Gastroesophageal sphincter (tissue), 3 donors: Measurements from ENCODE around the gene NAT9.

ENCODE experiments used
- EP300 ChIP-seq: sonication (generic); formaldehyde crosslinking; IDR thresholded peaks from one replicate; pipeline ENCODE4 v1.6.1; 2017; ENCODE audit warnings: antibody characterized with exemption, mild to moderate bottlenecking
- TF ChIP-seq, protein P1 (sequence below), 4 experiments: fragments of 200-600 bp in 2 of 4; fragments of 450-650 bp in 2 of 4; sonication (generic) in 1 of 4; IDR thresholded peaks; one replicate each; pipeline ENCODE4 v1.5.1; 2017 to 2019; ENCODE audit warnings: antibody characterized with exemption in 4 of 4, mild to moderate bottlenecking in 2 of 4, moderate library complexity in 2 of 4

DNA sequence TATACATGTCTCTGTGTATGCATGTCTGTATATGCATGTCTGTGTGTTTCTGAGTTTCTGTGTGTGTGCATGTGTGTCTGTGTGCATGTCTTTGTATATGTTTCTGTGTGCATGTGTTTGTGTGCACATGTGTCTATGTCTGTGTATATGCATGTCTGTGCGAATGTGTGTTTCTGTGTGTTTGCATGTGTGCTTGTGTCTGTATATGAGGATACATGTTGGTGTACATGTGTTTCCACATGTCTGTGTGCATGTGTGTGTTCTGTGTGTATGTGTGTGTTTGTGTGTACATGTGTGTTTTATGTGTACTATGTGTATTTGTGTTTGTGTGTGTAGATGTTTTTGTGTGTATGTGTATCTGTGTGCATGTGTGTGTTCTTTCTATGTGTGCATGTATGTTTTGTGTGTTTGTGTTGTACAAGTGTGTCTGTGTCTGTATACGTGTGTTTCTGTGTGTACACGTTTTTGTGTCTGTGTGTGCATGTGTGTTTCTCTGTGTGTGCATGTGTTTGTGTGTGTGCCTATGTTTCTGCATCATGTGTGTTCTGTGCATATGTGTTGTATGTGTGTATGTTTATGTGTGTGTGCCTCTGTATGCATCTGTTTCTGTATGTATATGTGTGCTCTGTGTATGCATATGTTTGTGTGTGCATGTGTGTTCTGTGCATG, 48.0 kb downstream of the NAT9 start:
- TF ChIP-seq EP300: no peak
- TF ChIP-seq, protein P1, sequence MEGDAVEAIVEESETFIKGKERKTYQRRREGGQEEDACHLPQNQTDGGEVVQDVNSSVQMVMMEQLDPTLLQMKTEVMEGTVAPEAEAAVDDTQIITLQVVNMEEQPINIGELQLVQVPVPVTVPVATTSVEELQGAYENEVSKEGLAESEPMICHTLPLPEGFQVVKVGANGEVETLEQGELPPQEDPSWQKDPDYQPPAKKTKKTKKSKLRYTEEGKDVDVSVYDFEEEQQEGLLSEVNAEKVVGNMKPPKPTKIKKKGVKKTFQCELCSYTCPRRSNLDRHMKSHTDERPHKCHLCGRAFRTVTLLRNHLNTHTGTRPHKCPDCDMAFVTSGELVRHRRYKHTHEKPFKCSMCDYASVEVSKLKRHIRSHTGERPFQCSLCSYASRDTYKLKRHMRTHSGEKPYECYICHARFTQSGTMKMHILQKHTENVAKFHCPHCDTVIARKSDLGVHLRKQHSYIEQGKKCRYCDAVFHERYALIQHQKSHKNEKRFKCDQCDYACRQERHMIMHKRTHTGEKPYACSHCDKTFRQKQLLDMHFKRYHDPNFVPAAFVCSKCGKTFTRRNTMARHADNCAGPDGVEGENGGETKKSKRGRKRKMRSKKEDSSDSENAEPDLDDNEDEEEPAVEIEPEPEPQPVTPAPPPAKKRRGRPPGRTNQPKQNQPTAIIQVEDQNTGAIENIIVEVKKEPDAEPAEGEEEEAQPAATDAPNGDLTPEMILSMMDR (IDR thresholded peaks at IDR 0.05): no peak
